ENCODE measurements around the gene BCL6. TPM values are rescaled to one million over a fixed set of nuclear protein-coding genes. Genes with fewer than 3 reads are reported as not detected.

BCL6 gene
- total RNA-seq, 1 donor from 2014 or later, result 46.2 TPM

DNA sequence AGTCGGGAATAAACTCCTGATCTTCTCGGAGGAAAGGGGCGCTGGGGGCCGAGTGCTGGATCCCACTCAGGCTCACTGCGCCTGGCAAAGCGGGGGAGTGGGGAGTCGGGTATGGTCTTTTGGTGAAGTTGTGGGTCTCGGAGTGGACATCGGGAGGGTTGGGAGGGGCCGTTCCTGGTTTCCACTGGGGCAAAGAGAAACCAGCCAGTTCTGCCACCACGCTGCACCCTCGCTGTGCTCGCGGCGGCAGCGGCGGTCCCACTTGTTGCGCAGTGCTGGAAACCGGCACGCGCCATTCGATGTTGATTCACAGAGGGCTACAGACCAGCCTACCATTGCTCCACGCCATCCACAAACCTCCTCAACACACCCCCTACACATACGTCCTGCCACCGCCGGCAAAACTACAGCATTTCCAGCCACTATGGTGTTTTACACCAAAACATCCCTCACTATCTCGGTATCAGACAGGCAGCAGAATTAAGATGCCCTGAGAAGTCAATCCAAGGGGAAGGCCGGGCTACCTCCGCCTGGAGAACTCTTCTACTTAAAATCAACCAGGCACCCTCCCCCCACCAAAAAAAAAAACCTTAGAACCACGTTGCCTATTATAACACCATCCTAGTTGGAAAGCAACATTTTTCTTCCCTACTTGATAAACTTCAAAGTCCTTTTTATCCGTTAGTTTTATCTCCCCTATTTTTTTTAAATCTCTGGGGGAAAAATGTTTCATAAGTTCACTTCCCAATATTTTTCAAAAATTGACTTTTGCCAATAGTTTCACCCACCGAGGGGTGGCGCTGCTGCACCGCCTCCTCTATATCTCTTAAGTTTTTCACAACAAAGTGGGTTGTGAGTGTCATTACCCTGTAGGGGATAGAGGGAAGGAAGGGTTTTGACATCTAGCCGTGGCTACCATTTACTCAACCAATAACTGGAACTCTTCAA lies 3.6 kb downstream of the BCL6 start:
- peak overlapping the region; percentile 95 for H3K4me2 ChIP-seq (ENCODE audit: low read length)
- Mint-ChIP-seq H3K27ac (ENCODE audit: unreplicated experiment) (peak overlapping the region; percentile 96), H3K27me3 (ENCODE audit: low read depth, unreplicated experiment) (no peaks in the 10 kb centered on the region), H3K36me3 (ENCODE audit: low read depth, unreplicated experiment) (no peaks in the 10 kb centered on the region), H3K4me1 (ENCODE audit: low read depth, unreplicated experiment) (peaks cover 32% of the 10 kb centered on the region), H3K4me3 (ENCODE audit: unreplicated experiment) (peak overlapping the region; percentile 94), H3K9me3 (ENCODE audit: unreplicated experiment) (no peaks in the 10 kb centered on the region)
- peak overlapping the region; percentile 1 for H2AFZ ChIP-seq (ENCODE audit: low read depth, low read length)
- H3K27ac ChIP-seq (ENCODE audit: low read depth, low read length), result peak overlapping the region; percentile 93
- DNase-seq (ENCODE audit: low read depth) (peak; percentile 71), FAIRE-seq (no peak)
- H3K4me1 ChIP-seq (ENCODE audit: insufficient read depth, low read length), result peaks cover 51% of the 10 kb centered on the region
- H3K27me3 ChIP-seq (ENCODE audit: insufficient read depth, low read length), result no peaks in the 10 kb centered on the region
- peak overlapping the region; percentile 69 for H3K4me3 ChIP-seq (ENCODE audit: insufficient read depth, low read depth, low read length)
- H3K9ac ChIP-seq (ENCODE audit: low read length), result peak overlapping the region; percentile 89
- no peaks in the 10 kb centered on the region for H3K36me3 ChIP-seq (ENCODE audit: insufficient read depth, low read length)
- no peaks in the 10 kb centered on the region for H3K9me3 ChIP-seq (ENCODE audit: insufficient read depth, low read depth, low read length)
- peaks cover 26% of the 10 kb centered on the region for H4K20me1 ChIP-seq (ENCODE audit: insufficient read depth, low read length)
- TF ChIP-seq, protein P1, sequence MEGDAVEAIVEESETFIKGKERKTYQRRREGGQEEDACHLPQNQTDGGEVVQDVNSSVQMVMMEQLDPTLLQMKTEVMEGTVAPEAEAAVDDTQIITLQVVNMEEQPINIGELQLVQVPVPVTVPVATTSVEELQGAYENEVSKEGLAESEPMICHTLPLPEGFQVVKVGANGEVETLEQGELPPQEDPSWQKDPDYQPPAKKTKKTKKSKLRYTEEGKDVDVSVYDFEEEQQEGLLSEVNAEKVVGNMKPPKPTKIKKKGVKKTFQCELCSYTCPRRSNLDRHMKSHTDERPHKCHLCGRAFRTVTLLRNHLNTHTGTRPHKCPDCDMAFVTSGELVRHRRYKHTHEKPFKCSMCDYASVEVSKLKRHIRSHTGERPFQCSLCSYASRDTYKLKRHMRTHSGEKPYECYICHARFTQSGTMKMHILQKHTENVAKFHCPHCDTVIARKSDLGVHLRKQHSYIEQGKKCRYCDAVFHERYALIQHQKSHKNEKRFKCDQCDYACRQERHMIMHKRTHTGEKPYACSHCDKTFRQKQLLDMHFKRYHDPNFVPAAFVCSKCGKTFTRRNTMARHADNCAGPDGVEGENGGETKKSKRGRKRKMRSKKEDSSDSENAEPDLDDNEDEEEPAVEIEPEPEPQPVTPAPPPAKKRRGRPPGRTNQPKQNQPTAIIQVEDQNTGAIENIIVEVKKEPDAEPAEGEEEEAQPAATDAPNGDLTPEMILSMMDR (IDR thresholded peaks at IDR 0.05; ENCODE audit: insufficient read depth, low read depth, low read length), result peak; percentile 85
- no peak for TF ChIP-seq EZH2 (IDR thresholded peaks at IDR 0.05; ENCODE audit: insufficient read depth, low read length)
- peaks cover 72% of the 10 kb centered on the region for H3K79me2 ChIP-seq (ENCODE audit: insufficient read depth, low read length)

DNA sequence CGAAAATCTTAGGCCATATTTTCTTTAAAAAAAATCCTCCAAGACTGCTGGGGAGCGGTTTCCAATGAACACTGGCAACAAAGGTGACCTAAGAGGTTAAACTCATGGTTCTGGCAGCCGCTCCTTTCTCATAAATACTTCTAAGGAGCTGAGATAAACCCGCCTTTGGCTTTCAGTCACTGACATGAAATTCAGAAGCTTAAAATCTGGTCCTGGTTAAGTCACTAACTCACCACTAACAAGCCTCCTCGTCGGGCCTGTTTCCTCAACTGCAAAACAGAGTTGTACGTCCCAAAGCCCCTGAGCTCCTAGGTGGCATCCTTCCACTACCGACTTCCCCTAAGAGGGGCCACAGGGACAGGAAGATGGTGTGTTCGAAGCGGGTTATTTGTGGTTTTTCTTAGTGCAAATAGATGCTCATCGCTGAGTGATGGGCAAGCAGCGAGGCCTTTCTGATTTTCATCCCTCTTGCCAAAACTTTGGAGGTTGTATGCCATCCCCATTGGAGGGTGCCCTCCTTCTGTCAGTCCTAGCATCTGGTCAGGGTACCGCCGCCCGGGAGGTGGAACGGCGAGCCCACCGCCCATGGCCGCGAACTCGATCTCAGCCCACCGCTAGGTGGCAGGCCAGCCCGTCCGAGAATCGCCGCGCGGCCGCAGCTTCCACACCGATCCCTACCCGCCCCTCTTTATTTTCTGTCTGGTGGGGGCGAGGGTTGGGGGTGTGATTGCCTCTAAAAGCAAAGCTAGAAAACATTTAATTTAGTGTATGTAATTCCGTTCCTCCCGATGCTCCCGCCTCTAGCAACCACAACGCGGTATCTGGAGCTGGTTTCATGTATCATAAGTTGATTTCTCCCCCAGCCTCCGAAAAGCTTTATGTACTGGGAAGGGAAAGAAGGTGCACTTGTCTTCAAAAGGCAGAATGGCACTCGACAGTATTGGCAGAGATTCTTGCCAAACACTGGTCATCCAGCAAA lies 4.6 kb downstream of the BCL6 start:
- peaks cover 53% of the 10 kb centered on the region for H3K4me1 ChIP-seq (ENCODE audit: insufficient read depth, low read length)
- no peaks in the 10 kb centered on the region for H3K9me3 Mint-ChIP-seq (ENCODE audit: unreplicated experiment)
- H3K4me3 ChIP-seq (ENCODE audit: insufficient read depth, low read depth, low read length), result peak overlapping the region; percentile 69
- peak; percentile 73 for DNase-seq (ENCODE audit: low read depth)
- H3K4me1 Mint-ChIP-seq (ENCODE audit: low read depth, unreplicated experiment), result peaks cover 42% of the 10 kb centered on the region
- H4K20me1 ChIP-seq (ENCODE audit: insufficient read depth, low read length), result peaks cover 36% of the 10 kb centered on the region
- H3K27me3 ChIP-seq (ENCODE audit: insufficient read depth, low read length), result no peaks in the 10 kb centered on the region
- TF ChIP-seq EZH2 (IDR thresholded peaks at IDR 0.05; ENCODE audit: insufficient read depth, low read length), result no peak
- TF ChIP-seq, protein P1 (IDR thresholded peaks at IDR 0.05; ENCODE audit: insufficient read depth, low read depth, low read length), result peak; percentile 62
- H3K79me2 ChIP-seq (ENCODE audit: insufficient read depth, low read length), result peaks cover 82% of the 10 kb centered on the region
- H3K9ac ChIP-seq (ENCODE audit: low read length), result peak overlapping the region; percentile 89
- H3K4me2 ChIP-seq (ENCODE audit: low read length), result peak overlapping the region; percentile 95
- H3K36me3 ChIP-seq (ENCODE audit: insufficient read depth, low read length), result no peaks in the 10 kb centered on the region
- peak overlapping the region; percentile 93 for H3K27ac ChIP-seq (ENCODE audit: low read depth, low read length)
- no peaks in the 10 kb centered on the region for H3K27me3 Mint-ChIP-seq (ENCODE audit: low read depth, unreplicated experiment)
- peak overlapping the region; percentile 67 for H2AFZ ChIP-seq (ENCODE audit: low read depth, low read length)
- H3K9me3 ChIP-seq (ENCODE audit: insufficient read depth, low read depth, low read length), result no peaks in the 10 kb centered on the region
- H3K27ac Mint-ChIP-seq (ENCODE audit: unreplicated experiment), result peak overlapping the region; percentile 96
- peak overlapping the region; percentile 94 for H3K4me3 Mint-ChIP-seq (ENCODE audit: unreplicated experiment)
- no peaks in the 10 kb centered on the region for H3K36me3 Mint-ChIP-seq (ENCODE audit: low read depth, unreplicated experiment)
- FAIRE-seq, result no peak
